ENCODE measurements around the gene FHOD3.

- no peak for TF ChIP-seq POLR2AphosphoS5 (IDR thresholded peaks at IDR 0.05)
- TF ChIP-seq CTCF (IDR thresholded peaks at IDR 0.05) = no peak
- no peak for TF ChIP-seq POLR2A (IDR thresholded peaks at IDR 0.05; ENCODE audit: low read depth)
- TF ChIP-seq EP300 (IDR thresholded peaks at IDR 0.05) = no peak
Measured at GRCh38 chr18:36450264-36450663, 152.8 kb downstream of the FHOD3 start.

Data from esophagus muscularis mucosa (tissue), 4 donors.